GM21717 (cell line): ENCODE measurements around the gene PAM.
"Not testable (repeated sequence)": the region's sequence is repeated elsewhere in the genome, so short reads cannot be mapped to it uniquely, and the experiment has no call there.

Experiments used
- ATAC-seq: cut with Tn5 transposase; IDR thresholded peaks from one replicate; pipeline ENCODE4 v1.9.1; 2021; ENCODE audit warnings: mild to moderate bottlenecking, moderate library complexity; ENCODE audit not compliant: unreplicated experiment

The PAM gene

DNA sequence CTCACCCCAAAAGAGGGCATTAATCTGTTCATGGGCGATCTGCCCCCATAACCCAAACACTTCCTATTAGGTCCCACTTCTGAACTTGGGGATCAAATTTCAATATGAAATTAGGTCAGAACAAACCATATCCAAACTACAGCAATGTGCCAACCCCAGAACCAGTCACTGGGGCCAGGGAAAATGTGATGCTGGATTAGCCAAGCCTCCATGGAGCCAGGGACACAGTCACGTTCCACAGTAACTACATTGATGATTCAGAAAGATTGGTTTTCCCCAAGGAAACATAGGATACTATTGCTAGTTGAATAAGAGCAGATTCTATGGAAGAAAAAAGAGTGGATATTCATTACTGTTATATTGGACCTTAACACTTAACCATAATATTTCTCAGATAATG is 280.6 kb downstream of the PAM start:
- ATAC-seq, result no peak

DNA sequence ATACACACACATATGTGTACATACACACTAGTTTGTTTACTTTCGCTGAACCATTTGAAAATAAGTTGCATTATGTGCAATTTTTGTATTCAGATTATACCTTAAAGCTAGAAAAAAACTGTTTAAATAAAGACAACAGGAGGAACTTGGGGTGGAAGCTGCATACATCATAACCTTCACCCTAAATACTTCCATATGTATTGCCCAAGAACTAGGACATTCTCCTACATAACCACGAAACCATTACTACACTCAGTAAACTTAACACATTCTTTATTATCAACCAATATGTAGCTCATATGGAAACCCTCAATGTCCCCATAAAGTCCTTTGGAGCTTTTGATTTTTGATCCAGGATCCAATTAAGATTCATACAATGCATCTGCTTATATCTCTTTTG is 281.5 kb downstream of the PAM start:
- ATAC-seq, result no peak

DNA sequence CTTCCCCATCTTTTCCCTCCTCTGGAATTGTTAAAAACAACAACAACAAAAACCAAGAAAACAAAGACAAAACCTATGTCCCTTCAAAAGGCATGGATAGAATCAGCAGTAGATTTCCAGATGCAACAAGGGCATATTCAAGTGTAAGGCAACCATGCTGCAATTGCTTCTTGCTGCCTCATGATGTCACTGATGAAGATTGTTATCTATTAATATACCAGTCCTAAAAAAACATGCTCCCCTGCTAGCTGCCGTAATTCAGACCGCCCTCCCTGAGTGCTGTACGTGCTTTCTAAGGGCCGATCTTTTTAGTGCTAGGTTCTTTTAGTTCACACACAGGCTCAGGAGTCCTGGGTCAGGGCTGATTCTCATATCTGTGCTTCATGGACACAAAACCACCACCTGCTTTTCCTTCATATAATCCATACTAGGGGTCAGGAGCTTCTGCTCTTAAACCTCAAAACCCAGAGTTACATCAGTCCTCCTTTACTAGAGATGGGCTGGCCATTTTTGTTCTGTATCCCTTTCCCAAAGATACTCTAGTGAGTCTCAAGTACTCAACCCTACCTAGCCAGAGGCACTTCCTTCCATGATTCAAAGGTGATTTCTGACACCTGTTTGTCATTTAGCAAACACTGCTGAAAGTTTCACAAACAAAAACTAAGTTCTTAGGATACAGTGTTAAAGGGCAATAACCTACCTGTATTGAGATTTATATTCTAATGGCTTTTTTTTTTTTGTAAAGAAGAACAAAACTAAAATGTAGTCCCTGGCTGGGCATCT is 282.8 kb downstream of the PAM start:
- ATAC-seq, result no peak

DNA sequence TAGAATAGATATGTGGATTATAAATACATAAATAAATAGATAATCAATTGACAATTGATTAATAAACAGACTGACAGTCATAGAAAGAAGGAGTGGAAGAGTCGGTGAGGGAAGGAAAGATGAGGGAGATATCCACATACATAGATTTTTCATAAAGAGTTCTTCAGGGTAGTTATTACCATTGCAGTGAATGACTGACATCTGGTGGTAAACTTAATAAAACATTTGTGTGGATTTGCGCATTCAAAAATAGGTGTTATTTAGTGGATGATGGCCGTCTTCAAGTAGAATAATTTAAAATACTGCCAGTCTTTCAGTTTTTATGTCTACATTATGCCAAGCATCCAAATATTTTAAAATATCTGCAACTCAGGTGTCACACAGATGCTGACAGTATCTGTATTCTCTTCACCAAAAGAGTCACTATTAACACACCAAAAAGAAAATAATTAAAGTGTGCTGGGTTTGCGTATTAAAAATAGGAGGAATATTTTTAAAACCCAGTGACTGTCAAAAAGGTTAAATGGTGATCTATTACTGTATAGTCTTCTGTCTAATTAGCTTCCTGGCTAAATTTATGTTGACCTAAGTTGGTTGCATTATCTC is 286.1 kb downstream of the PAM start:
- no peak for ATAC-seq

DNA sequence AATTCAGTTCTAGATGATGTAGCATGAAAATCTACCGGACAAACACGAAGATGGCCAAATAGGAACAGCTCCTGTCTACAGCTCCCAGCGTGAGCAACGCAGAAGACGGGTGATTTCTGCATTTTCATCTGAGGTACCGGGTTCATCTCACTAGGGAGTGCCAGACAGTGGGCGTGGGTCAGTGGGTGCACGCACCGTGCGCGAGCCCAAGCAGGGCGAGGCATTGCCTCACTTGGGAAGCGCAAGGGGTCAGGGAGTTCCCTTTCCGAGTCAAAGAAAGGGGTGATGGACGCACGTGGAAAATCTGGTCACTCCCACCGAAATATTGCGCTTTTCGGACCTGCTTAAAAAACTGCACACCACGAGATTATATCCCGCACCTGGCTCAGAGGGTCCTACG is 291.6 kb downstream of the PAM start:
- not testable (repeated sequence) for ATAC-seq

DNA sequence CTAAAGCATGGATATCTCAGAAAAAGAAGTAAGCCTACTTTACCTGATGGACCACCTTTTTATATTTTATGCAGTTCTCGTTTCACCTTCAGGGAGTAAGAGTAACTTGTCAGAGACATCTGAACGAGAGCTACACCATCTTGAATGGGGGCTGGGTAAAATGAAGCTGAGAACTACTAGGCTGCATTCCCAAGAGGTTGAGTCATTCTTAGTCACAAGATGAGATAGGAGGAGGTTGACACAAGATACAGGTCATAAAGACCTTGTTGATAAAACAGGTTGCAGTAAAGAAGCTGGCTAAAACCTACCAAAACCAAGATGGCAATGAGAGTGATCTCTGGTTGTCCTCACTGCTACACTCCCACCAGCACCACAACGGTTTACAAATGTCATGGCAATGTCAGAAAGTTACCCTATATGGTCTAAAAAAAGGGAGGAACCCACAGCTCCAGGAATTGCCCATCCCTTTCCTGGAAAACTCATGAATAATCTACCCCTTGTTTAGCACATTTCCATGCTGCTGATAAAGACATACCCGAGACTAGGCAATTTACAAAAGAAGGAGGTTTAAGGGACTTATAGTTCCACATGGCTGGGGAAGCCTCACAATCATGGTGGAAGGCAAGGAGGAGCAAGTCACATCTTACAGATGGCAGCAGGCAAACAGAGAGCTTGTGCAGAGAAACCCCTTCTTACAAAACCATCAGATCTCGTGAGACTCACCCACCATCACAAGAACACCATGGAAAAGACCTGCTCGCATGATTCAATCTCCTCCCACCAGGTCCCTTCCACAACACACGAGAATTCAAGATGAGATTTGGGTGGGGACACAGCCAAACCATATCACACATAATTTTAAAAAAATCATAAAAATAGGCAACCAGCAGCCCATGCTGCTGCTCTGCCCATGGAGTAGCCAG is 302.4 kb downstream of the PAM start:
- no peak for ATAC-seq

DNA sequence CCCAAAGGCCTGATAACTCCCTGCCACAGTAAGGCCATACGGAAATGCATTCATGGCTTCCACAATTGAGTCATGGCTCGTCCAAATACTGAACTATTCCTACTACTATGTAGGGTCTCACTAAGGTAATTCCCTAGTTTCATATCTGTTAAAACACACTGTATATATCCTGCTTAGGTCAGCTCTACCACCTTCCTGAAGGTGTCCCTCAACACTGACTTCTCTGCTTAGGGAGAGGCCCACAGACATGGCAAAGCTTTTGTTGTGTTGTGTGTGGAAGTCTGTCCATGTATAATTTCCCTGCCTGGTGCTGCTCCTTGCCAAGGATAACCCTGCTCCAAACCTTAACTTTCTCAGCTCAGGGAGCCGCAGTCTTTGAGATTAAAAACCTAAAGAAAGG is 304.4 kb downstream of the PAM start:
- no peak for ATAC-seq

DNA sequence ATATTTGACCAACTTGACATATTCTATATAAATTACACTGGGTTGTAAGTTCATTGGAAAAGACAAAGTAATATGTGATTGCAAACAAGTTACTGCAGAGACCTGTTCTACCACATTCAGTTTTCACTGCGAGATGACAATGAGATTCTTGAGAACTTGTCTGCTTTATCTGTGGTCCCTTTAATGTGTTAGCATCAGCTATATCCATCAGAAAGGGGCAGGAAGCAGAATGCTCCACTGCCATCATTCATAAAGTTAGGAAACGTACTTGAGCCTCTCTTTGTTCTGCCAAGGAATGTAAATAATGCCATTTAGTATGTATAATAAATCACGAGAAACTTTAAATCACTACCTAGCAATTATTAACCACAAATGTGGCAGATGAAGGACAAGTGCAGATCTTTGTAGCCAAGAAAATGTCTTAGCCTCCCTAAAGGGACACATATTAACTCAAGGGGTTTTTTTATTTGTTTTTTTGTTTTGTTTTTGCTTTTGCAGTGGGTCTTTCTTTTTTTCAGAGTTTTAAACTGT is 305.4 kb downstream of the PAM start:
- no peak for ATAC-seq

DNA sequence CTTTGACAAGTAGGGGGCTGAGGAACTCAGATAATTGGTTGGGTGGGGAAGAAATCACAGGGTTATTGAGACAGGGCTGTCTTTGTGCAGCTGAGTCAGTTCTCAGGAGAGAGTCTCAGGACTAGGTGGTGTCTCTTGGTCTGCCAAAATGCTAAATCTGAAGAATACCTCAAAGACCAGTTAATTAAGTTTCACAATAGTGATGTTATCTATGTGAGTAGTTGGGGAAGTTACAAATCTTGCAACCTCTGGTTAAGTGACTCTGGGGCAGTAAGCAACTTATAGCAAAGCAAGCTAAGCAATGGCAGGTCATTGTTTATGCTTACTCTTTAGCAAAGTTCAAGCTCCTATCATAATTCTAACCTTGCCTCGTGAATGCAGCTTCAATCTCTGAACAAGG is 311.2 kb downstream of the PAM start:
- ATAC-seq, result no peak

DNA sequence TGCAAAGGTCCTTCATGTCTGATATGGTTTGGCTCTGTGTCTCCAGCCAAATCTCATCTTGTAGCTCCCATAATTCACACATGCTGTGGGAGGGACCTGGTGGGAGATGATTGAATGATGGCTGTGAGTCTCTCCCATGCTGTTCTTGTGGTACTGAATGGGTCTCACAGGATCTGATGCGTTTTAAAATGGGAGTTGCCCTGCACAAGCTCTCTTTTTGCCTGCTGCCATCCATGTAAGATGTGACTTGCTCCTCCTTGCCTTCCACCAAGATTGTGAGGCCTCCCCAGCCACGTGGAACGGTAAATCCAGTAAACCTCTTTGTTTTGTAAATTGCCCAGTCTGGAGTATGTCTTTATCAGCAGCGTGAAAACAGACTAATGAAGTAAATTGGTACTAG is 318.4 kb downstream of the PAM start:
- ATAC-seq, result not testable (repeated sequence)

DNA sequence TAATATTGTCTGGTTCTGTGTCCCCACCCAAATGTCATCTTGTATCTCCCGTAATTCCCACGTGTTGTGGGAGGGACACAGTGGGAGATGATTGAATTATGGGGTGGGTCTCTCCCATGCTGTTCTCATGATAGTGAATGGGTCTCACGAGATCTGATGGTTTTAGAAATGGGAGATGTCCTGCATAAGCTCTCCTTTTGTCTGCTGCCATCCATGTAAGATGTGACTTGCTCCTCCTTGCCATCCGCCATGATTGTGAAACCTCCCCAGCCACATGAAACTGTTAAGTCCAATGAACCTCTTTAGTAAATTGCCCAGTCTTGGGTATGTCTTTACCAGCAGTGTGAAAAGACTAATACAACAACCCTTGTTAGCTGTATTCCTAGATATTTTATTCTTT is 320.3 kb downstream of the PAM start:
- ATAC-seq, result no peak
